Testis (tissue), 3 donors: ENCODE measurements around the gene CAPN7. TPM values are rescaled to one million over a fixed set of nuclear protein-coding genes. Genes with fewer than 3 reads are reported as not detected.
"Not testable (repeated sequence)": the region's sequence is repeated elsewhere in the genome, so short reads cannot be mapped to it uniquely, and the experiment has no call there.

ENCODE experiments used
- DNase-seq: peaks from one replicate; pipeline ENCODE4 v3.0.0-alpha.2; 2019
- H3K27ac ChIP-seq, 2 donors: fragments of 200-600 bp; sonication (generic); one replicate each; pipeline ENCODE4 v1.5.1; 2019
- H3K27me3 ChIP-seq: fragments of 200-600 bp; sonication (generic); one replicate; pipeline ENCODE4 v1.5.1; 2019
- H3K36me3 ChIP-seq: fragments of 200-600 bp; sonication (generic); one replicate; pipeline ENCODE4 v1.5.1; 2017; ENCODE audit warnings: low read depth; ENCODE audit errors: missing control alignments
- H3K4me1 ChIP-seq: fragments of 200-600 bp; sonication (generic); one replicate; pipeline ENCODE4 v1.5.1; 2019
- H3K4me3 ChIP-seq, 2 donors: fragments of 200-600 bp; sonication (generic); one replicate each; pipeline ENCODE4 v1.5.1; 2017 to 2019
- H3K9me3 ChIP-seq: fragments of 200-600 bp; sonication (generic); one replicate; pipeline ENCODE4 v1.5.1; 2017
- POLR2A ChIP-seq: fragments of 450-650 bp; IDR thresholded peaks from one replicate; pipeline ENCODE4 v1.6.1; 2017; ENCODE audit warnings: antibody characterized with exemption, mild to moderate bottlenecking, moderate library complexity
- WGBS, 2 donors: methylation state at CpG; one replicate each; pipeline ENCODE4 v1.1.5; 2018; 5-methylcytosine and 5-hydroxymethylcytosine counted together
- intact Hi-C: fragments of 100-400 bp; cut with DNase I; formaldehyde crosslinking; loops from one replicate; pipeline ENCODE4 v1.15.1; 2023; ENCODE audit warnings: low total_unique reads
- polyA plus RNA-seq: library from polyadenylated mRNA; stranded (reverse); fragments of 350-450 nt; fragmentation: Illumina TruSeq; extraction: RNeasy Lipid Tissue Mini Kit (QIAGEN cat#74804); gene quantifications from one replicate; pipeline ENCODE4 v1.2.3, GENCODE V29; 2014; ENCODE audit warnings: low read depth, low replicate concordance; ENCODE audit not compliant: insufficient read depth
- total RNA-seq, 2 donors: library from RNA; depleted of rRNA; stranded (reverse); fragments of >200 nt; gene quantifications; one replicate each; pipeline ENCODE4 v1.2.3, GENCODE V29; 2016
- TF ChIP-seq, protein P1 (sequence below), 3 experiments: fragments of 450-650 bp in 2 of 3; fragments of 200-600 bp in 1 of 3; sonication (generic) in 1 of 3; IDR thresholded peaks; one replicate each; pipeline ENCODE4 v1.5.1; 2016 to 2019; ENCODE audit warnings: antibody characterized with exemption in 3 of 3, mild to moderate bottlenecking in 2 of 3, moderate library complexity in 1 of 3

The CAPN7 gene
- total and polyA plus RNA-seq, 3 donors from 2014 or later = 31.0 to 94.7 (median 79.3) TPM

DNA sequence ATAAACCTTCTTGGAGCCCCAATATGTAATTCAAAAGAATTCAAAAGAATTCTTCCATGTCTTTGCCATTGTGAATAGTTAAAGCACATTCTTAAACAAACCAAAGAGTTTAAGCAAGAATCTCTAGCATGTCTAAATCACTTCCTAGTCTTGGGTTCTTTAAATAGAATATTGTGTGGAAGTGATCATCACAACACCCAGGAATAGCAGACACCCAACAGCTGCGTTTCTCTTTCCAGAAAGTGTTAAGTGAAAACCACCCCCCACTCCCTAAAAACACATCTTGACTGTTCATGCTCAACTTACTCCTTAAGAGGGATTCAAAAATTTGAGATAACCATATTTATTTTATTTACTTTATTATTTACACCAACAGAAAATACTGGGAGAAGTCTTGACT lies 24.1 kb upstream of the CAPN7 start:
- no peaks in the 10 kb centered on the region for H3K27me3 ChIP-seq
- no peak overlapping the region for H3K4me3 ChIP-seq
- H3K36me3 ChIP-seq = no peaks in the 10 kb centered on the region
- H3K4me1 ChIP-seq = no peaks in the 10 kb centered on the region
- H3K9me3 ChIP-seq = no peaks in the 10 kb centered on the region
- WGBS, 2 donors = 78 to 84% methylated on average over 1 of the region's 1 CpG
- DNase-seq = no peak
- TF ChIP-seq, protein P1, sequence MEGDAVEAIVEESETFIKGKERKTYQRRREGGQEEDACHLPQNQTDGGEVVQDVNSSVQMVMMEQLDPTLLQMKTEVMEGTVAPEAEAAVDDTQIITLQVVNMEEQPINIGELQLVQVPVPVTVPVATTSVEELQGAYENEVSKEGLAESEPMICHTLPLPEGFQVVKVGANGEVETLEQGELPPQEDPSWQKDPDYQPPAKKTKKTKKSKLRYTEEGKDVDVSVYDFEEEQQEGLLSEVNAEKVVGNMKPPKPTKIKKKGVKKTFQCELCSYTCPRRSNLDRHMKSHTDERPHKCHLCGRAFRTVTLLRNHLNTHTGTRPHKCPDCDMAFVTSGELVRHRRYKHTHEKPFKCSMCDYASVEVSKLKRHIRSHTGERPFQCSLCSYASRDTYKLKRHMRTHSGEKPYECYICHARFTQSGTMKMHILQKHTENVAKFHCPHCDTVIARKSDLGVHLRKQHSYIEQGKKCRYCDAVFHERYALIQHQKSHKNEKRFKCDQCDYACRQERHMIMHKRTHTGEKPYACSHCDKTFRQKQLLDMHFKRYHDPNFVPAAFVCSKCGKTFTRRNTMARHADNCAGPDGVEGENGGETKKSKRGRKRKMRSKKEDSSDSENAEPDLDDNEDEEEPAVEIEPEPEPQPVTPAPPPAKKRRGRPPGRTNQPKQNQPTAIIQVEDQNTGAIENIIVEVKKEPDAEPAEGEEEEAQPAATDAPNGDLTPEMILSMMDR (IDR thresholded peaks at IDR 0.05) = no peak
- no peak for TF ChIP-seq POLR2A
- intact Hi-C loops = no loop called here
- no peak overlapping the region for H3K27ac ChIP-seq

DNA sequence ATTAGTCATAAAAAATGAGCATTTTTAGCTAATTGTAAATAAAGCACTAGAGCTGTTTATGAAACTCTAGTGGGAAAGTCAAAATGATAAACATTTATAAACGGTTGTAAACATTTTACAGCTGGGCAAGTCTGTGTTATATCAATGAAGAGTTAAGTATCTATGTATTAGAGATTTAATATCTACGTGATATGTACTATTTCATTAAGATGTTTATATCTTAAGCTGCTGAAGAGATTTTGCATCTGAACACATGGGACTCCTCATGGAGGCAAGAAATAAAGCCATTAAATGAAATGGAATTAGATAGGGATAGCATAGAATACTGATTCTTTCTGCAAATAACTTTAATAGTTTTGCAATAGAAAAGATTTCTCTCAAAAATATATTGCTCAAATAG lies 23.0 kb upstream of the CAPN7 start:
- H3K4me3 ChIP-seq = no peak overlapping the region
- 85 to 89% methylated on average over 2 of the region's 2 CpGs for WGBS, 2 donors
- intact Hi-C loops = no loop called here
- no peaks in the 10 kb centered on the region for H3K4me1 ChIP-seq
- TF ChIP-seq, protein P1 (IDR thresholded peaks at IDR 0.05) = no peak
- TF ChIP-seq POLR2A = no peak
- H3K36me3 ChIP-seq = no peaks in the 10 kb centered on the region
- no peak for DNase-seq
- H3K9me3 ChIP-seq = no peaks in the 10 kb centered on the region
- no peaks in the 10 kb centered on the region for H3K27me3 ChIP-seq
- no peak overlapping the region for H3K27ac ChIP-seq

DNA sequence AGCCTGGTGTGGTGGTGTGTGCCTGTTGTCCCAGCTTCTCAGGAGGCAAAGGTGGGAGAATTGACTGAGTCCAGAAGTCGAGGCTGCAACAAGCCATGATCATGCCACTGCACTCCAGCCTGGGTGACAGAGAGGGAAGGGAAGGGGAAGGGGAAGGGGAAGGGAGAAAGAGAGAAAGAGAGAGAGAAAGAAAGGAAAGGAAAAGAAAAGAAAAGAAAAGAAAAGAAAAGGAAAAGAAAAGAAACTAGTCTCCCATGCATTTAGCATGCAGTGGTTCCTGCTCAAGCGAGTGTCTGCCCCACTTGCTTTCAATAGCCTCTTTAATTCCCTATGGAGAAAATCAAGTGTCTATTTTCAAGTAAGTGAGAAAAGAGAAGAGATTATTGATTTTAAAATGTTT lies 20.6 kb upstream of the CAPN7 start:
- no peak for DNase-seq
- TF ChIP-seq POLR2A = no peak
- TF ChIP-seq, protein P1 (IDR thresholded peaks at IDR 0.05) = no peak
- intact Hi-C loops = no loop called here
- H3K9me3 ChIP-seq = no peaks in the 10 kb centered on the region
- H3K27me3 ChIP-seq = no peaks in the 10 kb centered on the region
- 87 to 89% methylated on average over 2 of the region's 2 CpGs for WGBS, 2 donors
- no peaks in the 10 kb centered on the region for H3K36me3 ChIP-seq
- H3K4me3 ChIP-seq = no peak overlapping the region
- no peaks in the 10 kb centered on the region for H3K4me1 ChIP-seq
- H3K27ac ChIP-seq = no peak overlapping the region

DNA sequence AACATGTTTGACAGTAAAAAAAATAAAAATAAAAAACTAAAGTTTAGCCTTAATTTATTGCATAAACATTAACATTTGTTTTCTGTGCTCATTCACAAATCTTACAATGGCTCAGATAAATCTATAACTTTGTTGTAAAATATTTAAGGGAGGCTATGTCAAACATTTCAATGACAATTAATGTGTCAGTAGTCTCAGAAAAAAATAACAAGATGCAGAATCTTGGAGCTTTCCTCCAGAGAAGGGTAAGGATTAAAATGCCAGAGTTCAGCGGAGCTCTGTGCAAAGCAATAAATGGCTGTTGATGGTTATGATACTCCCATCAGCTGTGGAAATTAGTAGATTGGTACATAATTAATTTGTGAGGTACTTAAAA lies 20.0 kb upstream of the CAPN7 start:
- Histone ChIP-seq H3K4me1 (no peaks in the 10 kb centered on the region), H3K27ac (no peak overlapping the region), H3K36me3 (no peaks in the 10 kb centered on the region), H3K9me3 (no peaks in the 10 kb centered on the region), H3K4me3 (no peak overlapping the region), H3K27me3 (no peaks in the 10 kb centered on the region)
- TF ChIP-seq, protein P1 (IDR thresholded peaks at IDR 0.05) = no peak
- TF ChIP-seq POLR2A = no peak
- DNase-seq = no peak
- whole genome bisulfite sequencing, 2 donors = 72 to 84% methylated on average over 1 of the region's 1 CpG
- intact Hi-C loops = no loop called here

DNA sequence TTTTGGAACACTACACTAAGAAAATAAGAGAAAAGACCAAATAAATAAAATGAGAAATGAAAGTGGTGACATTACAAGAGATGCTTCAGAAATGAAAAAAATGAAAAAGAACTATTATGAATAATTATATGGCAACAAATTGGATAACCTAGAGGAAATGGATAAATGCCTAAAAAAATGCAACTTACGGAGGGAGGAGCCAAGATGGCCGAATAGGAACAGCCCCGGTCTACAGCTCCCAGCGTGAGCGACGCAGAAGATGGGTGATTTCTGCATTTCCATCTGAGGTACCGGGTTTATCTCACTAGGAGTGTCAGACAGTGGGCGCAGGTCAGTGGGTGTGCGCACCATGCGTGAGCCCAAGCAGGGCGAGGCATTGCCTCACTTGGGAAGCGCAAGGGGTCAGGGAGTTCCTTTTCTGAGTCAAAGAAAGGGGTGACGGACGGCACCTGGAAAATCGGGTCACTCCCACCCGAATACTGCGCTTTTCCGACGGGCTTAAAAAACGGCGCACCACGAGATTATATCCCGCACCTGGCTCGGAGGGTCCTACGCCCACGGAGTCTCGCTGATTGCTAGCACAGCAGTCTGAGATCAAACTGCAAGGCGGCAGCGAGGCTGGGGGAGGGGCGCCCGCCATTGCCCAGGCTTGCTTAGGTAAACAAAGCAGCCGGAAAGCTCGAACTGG lies 19.4 kb upstream of the CAPN7 start:
- H3K27ac ChIP-seq, intact Hi-C loops, H3K9me3 ChIP-seq, H3K27me3 ChIP-seq, DNase-seq, H3K36me3 ChIP-seq, H3K4me1 ChIP-seq, H3K4me3 ChIP-seq: not testable (repeated sequence)
- WGBS, 2 donors = 84 to 86% methylated on average over 9 to 16 of the region's 33 CpGs
